ENCODE measurements around the gene PLIN5.
A peak's percentile ranks its signal among the peaks of the same experiment; 100 is the strongest.
"Not testable (repeated sequence)": the region's sequence is repeated elsewhere in the genome, so short reads cannot be mapped to it uniquely, and the experiment has no call there.

PLIN5 gene

DNA sequence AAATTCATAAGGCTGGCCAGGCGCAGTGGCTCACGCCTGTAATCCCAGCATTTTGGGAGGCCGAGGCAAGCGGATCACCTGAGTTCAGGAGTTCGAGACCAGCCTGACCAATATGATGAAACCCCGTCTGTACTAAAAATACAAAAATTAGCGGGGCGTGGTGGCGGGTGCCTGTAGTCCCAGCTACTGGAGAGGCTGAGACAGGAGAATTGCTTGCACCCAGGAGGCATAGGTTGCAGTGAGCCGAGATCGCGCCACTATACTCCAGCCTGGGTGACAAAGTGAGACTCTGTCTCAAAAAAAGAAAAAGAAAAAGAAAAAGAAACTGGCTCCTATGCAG, 6.8 kb upstream of the PLIN5 start:
- not testable (repeated sequence) for DNase-seq

DNA sequence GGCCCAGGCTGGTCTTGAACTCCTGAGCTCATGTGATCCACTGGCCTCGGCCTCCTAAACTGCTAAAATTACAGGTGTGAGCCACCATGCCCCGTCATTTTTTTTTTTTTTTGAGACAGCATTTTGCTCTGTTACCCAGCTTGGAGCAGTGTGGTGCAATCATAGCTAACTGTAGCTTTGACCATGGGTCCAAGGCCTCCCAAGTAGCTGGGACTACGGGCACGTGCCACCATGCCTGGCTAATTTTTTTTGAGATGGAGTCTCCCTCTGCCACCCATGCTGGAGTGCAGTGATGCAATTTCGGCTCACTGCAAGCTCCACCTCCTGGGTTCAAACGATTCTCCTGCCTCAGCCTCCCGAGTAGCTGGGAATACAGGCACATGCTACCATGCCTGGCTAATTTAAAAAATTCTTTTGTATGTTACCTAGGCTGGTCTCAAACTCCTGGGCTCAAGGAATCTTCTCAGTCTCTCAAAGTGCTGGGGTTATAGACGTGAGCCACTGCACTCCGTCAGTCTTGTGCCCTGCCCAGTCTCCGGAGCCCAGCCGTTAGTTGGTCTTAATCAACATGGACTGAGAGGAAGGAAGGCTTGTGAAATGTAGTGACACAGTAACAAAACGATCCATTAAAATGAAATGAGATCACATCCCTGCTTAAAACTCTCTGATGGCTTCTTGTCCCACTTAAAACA, 6.2 kb upstream of the PLIN5 start:
- no peak for DNase-seq

GRCh38 chr19:4539693-4540581, 4.9 kb upstream of the PLIN5 start, which contains the start of gene LRG1:
Gene LRG1 (minus strand): TSS chr19:4540036. CDS start chr19:4540013, 23 bp downstream.
- no peak for DNase-seq

- DNase-seq, result no peak
Measured at GRCh38 chr19:4539169-4539692, 4.2 kb upstream of the PLIN5 start.

DNA sequence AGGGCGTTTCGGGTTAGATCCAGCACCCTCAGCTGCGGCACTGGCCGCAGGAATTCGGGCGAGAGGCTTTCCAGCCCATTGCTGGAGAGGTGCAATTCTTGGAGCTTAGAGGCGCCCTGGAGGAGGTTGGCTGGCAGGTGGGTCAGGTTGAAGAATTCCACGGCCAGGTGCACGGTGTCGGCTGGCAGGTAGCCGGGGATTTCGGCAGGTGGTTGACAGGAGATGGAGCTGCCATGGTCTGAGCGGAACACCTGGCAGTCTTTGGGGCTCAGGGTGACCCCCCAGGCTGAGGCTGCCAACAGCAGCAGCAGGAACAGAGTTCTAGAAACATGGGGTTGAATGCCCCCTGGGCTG, 3.6 kb upstream of the PLIN5 start:
- DNase-seq, result no peak

GRCh38 chr19:4537953-4538600, 3.1 kb upstream of the PLIN5 start:
- DNase-seq, result no peak

DNA sequence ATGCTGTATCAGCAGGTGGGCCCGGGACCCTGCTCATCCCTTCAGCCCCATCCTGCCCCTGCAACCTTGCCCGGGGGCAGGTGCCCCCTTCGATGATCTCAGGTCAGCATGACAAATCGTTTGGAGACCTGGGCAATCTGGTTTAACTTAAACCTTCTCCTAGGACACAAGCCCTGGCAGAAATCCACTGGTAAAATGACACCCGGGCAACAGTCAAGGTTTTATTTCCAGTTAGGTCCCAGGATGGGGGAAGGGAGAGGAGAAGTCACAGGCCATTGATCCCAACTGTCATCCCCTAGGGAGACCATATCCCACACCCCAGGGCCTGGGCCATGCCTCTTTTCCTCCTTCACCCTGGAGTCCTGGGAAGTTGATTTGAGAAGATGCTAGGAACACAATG, 1.8 kb upstream of the PLIN5 start:
- DNase-seq, result no peak

- DNase-seq, result no peak
Measured at GRCh38 chr19:4533835-4534424, 1.1 kb downstream of the PLIN5 start.

DNA sequence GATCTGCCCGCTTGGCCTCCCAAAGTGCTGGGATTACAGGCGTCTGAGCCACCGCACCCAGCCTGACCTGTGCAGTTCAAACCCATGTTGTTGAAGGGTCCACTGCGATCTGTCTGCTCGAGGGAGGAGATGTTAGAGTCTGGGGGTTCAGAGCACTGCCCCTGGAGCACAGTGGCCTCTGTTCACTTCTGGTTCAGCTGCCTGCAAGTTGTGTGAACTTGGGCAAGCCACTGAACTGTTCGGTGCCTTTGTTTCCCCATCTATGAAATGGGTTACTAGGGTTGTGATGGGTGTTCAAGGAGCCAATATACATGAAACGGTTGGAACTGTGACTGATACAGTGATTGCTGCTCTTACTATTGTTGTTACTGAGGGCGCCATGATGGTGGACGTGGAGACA, 1.7 kb downstream of the PLIN5 start:
- DNase-seq, result no peak

DNA sequence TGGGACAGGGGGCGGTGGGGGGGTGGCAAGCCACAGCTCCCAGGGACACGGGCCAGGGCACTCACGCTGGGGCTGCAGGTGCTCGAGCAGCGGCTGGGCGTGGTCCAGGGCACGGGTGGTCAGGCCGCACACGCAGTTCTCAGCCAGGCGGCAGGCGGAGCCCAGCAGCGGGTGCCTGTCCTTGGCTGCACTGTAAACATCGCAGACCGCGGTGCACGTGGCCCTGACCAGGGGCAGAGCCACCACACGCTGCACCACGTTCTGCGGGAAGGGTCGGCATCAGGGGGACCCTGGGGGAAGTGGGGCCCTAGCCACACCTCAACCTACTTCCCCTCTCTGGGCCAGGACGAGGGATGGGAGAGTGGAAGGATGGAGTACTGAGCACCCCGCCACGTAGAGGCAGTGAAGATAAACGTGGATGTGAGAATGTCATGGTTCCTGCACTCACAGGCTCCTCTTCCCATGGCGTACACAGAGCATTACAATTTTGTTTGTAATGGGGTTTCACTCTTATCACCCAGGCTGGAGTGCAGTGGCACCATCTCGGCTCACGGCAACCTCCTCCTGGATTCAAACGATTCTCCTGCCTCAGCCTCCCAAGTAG, 3.4 kb downstream of the PLIN5 start:
- DNase-seq, result no peak

- DNase-seq, result no peak
Measured at GRCh38 chr19:4529924-4530522, 5.0 kb downstream of the PLIN5 start.

DNA sequence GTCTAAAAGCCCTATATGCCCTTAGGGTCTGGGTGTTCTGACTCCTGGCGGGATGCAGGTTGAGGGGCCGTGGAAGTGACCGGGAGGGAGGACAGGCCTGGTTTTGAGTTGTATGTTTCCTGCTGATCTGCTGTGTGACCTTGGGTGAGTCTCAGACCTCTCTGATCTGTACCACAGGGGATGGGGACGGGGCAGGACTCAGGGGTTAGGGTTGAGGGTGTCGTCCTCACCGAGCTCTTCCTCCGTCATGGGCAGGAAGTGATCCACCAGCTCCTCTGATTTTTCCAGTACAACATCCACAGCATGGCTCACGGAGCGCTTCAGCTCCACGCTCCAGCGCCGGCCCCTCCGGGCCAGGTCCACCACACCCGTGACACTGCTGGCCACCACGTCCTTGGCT, 6.2 kb downstream of the PLIN5 start:
- DNase-seq, result no peak

GRCh38 chr19:4527377-4527776, 7.6 kb downstream of the PLIN5 start:
- DNase-seq, result not testable (repeated sequence)

DNA sequence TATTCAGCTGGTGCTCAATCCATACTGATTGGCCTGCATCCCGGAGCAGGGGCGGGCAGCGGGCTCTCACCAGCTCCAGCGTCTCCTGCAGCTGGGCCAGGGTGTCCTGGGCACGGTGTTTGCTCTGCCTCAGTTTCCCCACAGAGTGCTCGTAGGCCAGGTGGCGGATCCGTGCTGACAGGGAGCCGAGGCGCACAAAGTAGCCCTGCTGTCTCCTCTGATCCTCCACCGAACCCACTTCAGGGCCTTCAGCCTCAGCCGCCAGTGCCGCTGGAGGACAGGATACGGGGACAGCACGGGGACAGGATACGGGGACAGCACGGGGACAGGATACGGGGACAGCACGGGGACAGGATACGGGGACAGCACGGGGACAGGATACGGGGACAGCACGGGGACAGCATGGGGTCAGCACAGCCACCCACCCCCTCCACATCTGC, 9.4 kb downstream of the PLIN5 start:
- no peak for DNase-seq

GRCh38 chr19:4524808-4525562, 10.0 kb downstream of the PLIN5 start:
- DNase-seq, result peak; percentile 50

- no peak for DNase-seq
Measured at GRCh38 chr19:4523306-4524110, 11.5 kb downstream of the PLIN5 start.

DNA sequence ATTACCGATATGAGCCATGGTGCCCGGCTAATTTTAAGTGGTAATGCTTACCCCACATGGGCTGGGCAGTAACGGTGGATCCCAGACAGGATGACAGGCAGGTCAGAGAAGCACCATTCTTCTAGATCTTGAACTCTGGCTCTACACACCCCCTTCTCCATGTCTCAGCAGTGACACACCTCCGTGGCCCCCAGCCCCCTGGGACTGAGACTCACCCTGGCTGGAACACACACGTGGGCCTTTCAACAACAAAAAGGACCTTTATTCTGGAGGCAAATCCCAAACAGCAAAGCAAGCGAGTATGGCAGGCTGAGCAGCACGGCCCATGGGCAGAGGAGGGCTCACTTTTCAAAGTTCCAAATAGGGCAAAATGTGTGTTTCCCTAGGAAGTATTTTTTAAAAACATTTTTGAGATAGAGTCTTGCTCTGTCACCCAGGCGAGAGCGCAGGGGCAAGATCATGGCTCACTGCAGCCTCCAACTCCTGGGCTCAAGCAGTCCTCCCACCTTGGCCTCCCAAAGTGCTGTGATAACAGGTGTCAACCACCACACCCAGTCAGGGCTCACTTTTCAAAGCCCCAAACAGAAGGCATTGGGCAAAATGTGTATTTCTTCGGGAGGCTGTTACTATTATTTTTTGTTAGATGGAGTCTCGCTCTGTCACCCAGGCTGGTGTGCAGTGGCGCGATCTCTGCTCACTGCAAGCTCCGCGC, 12.6 kb downstream of the PLIN5 start:
- DNase-seq, result no peak

- DNase-seq, result no peak
Measured at GRCh38 chr19:4521888-4522242, 13.2 kb downstream of the PLIN5 start.

DNA sequence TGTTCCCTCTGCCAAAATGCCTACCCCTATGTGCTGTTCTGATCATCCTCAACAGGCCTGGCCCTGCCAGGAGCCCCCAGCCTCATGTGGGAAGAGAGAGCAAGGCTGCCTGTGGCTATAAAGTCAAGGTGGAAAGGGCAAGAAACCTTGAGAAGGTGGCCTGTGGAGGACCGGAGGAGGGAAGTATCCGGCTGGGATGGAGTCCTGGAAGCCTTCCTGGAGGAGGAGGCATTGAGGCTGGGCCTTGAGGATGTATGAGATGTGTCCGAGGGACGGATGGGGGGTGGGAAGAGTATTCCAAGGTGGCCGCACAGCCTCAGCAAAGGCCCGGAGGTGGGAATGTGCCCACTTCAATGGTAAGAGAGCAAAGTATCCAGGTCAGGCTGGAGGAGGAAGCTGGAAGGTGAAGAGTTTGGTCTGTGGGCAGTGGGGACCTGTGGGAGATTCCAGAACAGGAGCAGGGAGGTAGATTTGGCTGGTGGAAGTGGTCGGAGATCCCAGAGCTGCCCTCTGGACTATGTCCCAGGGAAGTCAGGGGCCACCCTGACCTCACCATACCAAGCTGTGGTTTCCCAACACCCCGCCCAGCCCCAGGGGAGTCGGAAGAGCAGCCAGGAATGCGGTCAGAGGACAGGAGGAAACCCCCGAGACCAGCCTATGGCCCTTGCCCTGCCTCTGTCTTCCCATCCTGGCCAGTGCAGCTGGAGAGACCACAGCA, 13.7 kb downstream of the PLIN5 start:
- DNase-seq, result no peak

Measured in activated CD4-positive, alpha-beta T cell treated with anti-CD3 and anti-CD28 coated beads for 1 hour (primary cell).